NCI-H526 treated with DMSO at 0.1 percent for 48 hours (cell line): ENCODE results near the gene REEP3.
"Not testable (repeated sequence)": the region's sequence is repeated elsewhere in the genome, so short reads cannot be mapped to it uniquely, and the experiment has no call there.

Experiments
- DNase-seq: peaks from one replicate; lab custom pipeline; 2025; lab: John Stamatoyannopoulos, UW

Gene REEP3

DNA sequence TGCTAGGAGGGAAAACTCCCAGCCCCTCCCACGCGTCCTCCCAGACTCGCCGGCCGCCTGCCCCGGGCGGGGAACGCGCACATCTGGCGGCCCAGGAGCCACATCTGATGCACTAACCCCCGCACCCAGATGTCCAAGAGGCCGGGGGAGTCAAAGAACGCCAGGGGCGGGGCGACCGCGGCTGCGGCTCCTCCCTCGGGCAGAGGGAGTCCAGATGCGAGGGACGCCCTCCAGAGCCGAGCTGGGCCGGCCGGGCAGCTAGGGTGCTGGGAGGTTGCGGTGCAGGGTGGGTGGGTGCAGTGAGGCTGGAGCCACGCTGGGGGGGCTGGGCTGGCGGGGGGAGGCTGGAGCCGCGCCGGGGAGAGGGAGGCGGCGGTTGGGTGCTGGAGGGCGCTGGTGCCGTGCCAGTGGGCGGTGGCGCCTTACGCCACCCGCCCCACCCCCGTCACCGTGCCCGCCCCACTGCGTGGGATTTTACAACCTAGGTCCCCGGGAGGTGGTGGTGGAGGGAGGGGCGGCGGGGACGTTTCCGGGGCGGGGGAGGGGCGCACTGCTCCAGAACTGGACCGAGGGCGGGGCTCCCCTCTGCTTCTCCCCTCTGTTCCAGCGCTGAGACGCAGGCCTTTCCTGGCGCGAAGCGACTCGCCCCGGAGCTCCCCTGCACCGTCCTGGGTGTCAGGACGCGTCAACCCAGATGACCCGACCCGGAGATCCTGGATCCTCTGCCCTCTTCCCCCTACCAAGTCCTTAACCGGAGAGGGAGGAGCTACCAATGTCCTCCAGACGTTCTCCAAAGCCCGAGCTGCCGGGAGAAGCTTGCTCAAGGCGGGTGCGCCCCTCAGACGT is 109.1 kb downstream of the REEP3 start:
- DNase-seq: peak; percentile 56

DNA sequence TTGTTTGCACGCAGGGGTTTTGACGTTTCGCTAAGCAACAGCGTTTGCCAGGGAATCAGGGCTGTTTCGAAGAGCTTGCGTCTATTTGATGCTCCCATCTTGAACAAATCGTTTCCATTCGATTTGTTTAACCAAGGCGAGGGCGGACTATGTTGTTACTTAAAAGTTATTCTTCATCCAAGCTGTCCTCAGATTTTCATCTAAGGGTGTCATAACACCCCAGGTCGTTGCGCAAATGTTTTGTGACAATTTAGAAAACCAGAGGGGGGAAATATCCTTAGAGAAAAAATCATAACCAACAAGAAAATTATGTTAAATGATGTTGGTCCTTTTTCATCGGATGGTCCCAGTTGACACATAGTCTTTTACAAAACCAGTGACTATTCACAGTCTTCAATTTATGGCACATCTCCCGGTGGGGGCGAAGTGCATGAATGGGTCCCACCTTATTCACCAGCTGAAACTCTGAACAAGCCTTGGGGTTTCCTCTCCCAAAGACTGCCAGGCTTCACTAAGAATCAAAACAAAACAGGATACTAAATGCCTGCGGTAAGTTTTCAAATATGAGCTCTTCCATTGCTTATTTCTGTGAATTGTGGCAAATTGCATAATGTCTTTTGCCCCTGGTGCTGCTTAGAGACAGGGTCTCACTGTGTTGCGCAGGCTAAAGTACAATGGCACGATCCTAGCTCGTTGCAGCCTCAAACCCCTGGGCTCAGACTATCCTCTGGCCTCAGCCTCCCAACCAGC is 109.9 kb downstream of the REEP3 start:
- no peak for DNase-seq

DNA sequence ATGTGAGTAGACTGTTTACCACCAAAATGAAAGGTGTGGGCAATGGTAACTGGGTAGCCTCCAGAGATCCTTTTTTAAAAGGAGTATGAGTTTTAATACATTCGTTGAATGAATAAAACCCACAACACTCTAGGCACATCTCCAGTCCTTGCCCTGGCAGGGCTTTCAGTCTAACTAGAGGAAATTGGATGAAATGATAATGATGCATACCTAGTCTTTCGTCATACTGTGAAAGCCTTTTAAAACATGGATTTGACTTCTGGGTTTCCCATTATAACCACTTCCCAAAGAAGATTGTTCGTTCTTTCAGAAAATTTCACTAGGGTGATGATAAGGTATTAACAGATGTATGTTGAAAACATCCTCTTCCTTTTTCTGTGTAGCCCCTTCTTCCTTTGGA is 110.8 kb downstream of the REEP3 start:
- no peak for DNase-seq

DNA sequence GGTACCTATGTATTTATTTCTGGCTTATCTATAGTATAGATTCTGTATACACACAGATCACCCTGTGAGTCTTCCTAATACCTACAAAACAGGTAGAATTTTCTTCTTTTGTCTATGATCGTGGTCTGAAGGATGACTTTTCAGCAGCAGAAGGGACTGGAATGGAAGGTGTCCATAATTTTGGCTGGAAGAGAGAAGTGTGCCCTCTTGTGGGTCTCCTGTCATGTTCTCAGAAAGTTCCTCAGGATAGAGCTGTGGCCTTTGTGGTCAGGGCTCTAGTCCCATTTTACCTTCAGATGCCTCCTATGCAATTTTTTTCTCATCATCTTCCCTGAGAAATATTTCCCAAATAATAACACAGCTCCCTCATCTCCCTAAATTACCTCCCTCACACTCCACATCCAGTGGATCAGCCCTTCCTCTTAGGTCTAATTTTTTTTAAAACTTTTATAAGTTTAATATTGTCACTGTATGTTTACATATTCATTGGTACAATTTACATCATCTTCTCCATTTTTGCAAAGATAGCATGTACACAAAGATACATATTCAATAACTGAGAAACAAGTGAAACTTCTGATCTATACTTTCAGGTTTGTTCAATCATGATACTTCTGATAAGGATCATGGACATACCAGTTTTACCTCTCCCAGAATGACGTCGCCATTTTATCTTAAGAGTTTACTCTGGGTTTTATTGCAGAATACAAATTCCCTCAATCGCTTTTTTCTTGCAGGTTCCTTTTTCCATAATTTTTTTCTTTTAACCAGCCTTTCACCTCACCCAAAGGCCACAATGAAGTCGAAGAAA is 112.7 kb downstream of the REEP3 start:
- DNase-seq: no peak

DNA sequence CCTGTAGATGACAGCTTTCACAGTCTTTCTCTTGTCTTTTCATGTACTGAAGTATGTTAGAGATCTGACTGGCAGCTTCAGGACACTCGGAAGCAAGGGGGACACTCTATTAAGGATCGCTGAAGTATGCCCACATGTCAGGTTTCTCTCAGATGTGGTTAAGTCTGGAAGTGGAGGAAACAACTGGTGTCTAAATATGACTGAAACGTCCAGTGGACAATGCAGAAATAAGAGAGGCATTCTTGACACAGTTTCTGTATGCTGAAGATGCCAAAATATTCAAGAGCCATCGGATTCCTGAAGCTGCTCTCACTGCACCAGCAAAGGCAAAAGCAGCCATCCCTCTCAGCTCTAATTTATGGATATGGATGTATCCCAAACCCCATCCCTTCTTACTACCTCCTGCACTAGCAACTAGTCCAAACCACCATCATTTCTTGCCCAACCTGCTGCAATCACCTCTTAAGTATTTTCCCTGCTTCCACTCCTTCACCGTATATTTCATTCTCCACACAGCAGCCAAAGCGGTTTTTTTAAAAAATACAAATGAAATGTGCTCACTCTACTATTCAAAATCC is 113.4 kb downstream of the REEP3 start:
- DNase-seq: no peak

GRCh38 chr10:63636812-63637211 is 115.6 kb downstream of the REEP3 start:
- DNase-seq: no peak

DNA sequence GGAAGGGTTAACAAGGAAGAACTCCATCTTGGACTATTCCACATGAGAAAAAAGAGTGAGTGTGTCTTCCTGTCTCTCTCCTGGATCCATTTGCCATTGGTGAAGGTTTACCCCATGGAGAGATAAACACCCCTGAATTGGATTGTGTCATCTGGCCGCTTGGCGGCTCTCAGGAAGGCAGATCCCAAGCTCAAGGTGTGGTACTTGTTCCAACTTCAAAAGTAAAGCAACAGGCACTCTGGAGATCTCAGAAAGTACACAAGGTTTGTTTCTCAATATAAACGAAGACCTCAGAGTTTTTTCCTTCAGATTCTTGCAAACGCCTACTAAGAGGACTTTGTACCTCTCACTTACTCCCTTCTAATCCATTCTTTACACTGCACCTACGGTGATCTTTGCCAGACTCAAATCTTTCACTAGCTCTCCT is 116.7 kb downstream of the REEP3 start:
- DNase-seq: no peak

GRCh38 chr10:63641366-63641765 is 120.2 kb downstream of the REEP3 start:
- DNase-seq: no peak

GRCh38 chr10:63641799-63642198 is 120.6 kb downstream of the REEP3 start:
- no peak for DNase-seq

GRCh38 chr10:63642808-63643207 is 121.6 kb downstream of the REEP3 start:
- no peak for DNase-seq

DNA sequence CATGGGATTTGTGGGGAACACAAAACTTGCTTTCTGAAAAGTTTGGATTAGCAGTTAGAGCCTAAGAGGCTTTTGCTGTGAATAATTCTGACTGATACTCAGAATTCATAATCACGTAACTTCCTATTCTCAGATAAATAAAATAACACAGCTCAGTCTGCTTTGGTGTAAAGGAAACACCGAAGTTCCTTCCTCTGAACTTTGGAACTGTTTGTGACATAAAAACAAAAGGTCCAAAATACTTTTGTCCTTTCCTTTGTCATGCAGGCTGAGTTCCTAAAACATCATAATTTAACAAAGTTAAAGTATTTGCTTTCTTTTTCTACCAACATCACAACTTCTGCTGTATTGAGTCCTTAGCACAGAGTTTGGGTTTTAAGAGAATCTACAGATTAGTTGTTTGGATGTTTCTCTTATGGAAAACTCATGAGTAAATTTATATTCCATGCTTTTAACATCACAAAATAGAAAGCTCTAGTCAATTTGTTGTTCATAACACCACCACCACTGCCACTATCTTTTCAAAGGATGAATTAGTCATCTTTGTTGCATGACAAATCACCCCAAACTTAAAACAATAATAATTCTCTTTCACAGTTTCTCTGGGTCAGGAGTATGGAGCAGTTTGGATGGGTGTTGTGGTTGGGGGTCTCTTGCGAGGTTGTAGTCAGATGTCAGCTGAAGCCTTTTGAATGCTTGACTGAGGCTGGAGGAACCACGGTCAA is 123.4 kb downstream of the REEP3 start:
- no peak for DNase-seq

DNA sequence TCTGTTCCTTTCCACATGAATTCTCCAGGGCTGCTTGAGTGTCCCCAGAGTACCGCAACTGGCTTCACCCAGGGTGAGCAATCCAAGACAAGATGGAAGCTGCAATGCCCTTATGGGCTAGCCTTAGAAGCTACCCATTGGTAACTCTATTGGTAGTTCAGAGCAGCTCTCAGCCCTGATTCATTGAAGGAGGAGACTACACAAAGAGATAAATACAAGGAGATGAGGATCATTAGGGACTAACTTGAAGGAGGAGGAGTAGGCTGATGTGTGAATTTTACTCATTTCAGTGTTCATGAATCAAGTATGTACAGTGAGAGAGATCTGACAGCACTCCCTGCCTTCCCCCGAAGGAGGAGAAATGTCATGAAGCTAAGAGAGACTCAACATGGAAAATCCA is 124.0 kb downstream of the REEP3 start:
- no peak for DNase-seq

DNA sequence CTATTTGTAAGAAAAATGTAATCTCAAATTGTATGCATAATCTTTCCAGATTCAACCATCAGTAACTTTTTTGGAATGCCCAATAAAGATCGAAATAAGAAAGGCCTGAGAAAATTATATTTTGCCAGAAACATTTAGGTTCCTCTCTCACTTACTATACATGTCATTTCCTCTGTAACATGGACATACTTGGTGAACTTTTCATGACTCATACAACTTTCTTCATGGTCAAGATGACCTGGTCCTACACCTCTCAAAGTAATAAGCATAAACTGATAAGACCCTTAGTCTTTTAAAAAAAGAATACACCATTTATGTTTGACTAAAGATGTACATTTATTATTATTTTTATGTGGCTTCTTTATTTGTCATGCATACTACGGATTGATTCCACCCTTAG is 125.3 kb downstream of the REEP3 start:
- no peak for DNase-seq

GRCh38 chr10:63651864-63652263 is 130.7 kb downstream of the REEP3 start:
- DNase-seq: no peak

GRCh38 chr10:63653747-63654146 is 132.5 kb downstream of the REEP3 start:
- DNase-seq: no peak

DNA sequence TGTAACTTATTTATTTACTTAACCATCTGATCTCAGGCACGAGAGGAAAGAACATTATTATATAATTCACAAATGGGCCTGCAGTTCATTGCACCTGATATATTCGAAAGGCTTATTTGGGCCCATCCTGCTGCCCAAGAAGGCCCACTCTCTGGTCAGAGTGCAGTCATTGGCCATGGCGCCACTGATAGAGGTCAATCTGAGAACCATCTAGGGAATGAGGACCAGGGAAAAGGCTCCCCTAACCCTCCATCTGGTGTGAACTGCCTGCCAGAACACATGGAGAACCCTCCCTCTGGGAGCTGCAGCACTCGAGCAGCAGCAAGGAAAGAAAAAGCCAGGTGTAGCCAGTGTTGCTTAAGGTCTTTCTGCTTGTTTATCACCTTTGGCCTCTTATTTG is 136.6 kb downstream of the REEP3 start:
- no peak for DNase-seq

DNA sequence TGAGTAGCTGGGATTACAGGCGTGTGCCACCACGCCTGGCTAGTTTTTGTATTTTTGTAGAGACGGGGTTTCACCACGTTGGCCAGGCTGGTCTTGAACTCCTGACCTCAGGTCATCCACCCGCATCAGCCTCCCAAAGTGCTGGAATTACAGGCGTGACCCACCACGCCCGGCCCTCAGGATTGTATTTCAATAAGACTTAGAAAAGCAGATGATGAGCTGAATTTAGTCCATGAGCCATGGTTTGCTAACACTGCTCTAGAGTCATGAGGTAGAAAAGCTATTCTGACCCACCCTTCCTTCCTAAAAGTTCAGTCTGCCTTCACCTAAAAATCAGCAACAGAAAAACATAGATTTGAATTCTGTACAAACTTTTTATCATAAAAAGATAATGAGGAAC is 139.7 kb downstream of the REEP3 start:
- not testable (repeated sequence) for DNase-seq

DNA sequence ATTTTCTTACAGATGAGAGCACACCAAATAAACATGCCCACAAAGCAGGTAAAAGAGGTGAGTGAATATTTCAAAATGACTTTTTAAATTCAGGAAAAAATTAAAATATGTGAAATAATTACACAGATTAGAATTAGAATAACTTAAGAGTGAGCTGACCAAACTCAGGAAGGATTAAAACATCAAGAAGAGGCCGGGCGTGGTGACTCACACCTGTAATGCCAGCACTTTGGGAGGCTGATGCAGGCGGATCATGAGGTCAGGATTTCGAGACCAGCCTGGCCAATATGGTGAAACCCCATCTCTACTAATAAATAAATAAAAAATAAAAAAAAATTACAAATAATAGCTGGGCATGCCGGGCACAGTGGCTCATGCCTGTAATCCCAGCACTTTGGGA is 140.1 kb downstream of the REEP3 start:
- no peak for DNase-seq

GRCh38 chr10:63664341-63664885 is 143.2 kb downstream of the REEP3 start:
- DNase-seq: no peak

- DNase-seq: not testable (repeated sequence)
Measured at GRCh38 chr10:63665006-63665580, 143.9 kb downstream of the REEP3 start.

GRCh38 chr10:63665670-63666134 is 144.5 kb downstream of the REEP3 start:
- no peak for DNase-seq
